ENCODE results near the gene PES1. TPM values are rescaled to one million over a fixed set of nuclear protein-coding genes. Genes with fewer than 3 reads are reported as not detected.

The PES1 gene
- total and polyA plus RNA-seq, 2 experiments from 2014 or later: 64.1 to 76.9 TPM

GRCh38 chr22:30537083-30537731 lies 54.5 kb downstream of the PES1 start (continued):
- TF ChIP-seq ZNF462 (CRISPR knock-in tag; IDR thresholded peaks at IDR 0.05) (no peak), NANOG (IDR thresholded peaks at IDR 0.05; ENCODE audit: borderline replicate concordance) (no peak), POLR2AphosphoS5 (IDR thresholded peaks at IDR 0.05; ENCODE audit: low read depth) (no peak), EZH2phosphoT487 (IDR thresholded peaks at IDR 0.05; ENCODE audit: unreplicated experiment) (no peak), STAT1 (IDR thresholded peaks at IDR 0.05; ENCODE audit: unreplicated experiment) (no peak), JUNB (IDR thresholded peaks at IDR 0.05; ENCODE audit: unreplicated experiment) (no peak), EZH2 (IDR thresholded peaks at IDR 0.05; ENCODE audit: low read depth, unreplicated experiment) (no peak)

DNA sequence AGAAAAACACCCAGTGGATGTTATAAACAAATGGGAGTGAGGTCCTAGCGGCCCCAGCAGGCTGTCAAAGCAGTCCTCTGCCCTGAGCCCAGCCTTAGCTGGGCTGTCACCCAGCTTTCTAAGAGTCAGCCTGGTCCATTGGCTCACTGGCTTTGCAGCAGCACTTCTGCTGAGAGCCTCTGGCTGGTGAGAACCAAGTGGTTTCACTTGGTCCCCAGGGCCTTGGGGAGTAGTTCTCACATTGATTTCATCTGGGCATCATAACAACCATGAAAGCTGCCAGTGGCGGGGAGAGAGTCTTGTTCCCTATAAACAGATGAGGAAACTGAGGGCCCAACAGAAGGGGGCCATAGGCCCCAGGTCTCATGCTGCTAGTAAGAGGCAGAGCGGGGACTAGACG lies 56.5 kb downstream of the PES1 start:
- Histone ChIP-seq H3K9me2 (ENCODE audit: insufficient read depth) (no peaks in the 10 kb centered on the region), H3K4me3 (no peak overlapping the region), H3K36me3 (ENCODE audit: insufficient read depth) (no peaks in the 10 kb centered on the region), H3K27ac (ENCODE audit: low read depth) (no peak overlapping the region), H2AFZ (no peak overlapping the region), H3K27me3 (ENCODE audit: insufficient read depth) (no peaks in the 10 kb centered on the region), H3K4me2 (no peak overlapping the region), H3K4me1 (ENCODE audit: insufficient read depth) (no peaks in the 10 kb centered on the region), H3F3A (replicated peaks; ENCODE audit: low read depth) (no peaks in the 10 kb centered on the region), H4K20me1 (replicated peaks; ENCODE audit: insufficient read depth) (no peaks in the 10 kb centered on the region), H3K79me2 (replicated peaks; ENCODE audit: insufficient read depth) (no peaks in the 10 kb centered on the region)
- Mint-ChIP-seq H3K36me3 (ENCODE audit: low read depth) (no peaks in the 10 kb centered on the region), H3K4me3 (no peak overlapping the region), H3K27me3 (ENCODE audit: insufficient read depth, low read depth, poor library complexity) (peaks cover 4% of the 10 kb centered on the region), H3K9me3 (no peaks in the 10 kb centered on the region), H3K27ac (no peak overlapping the region), H3K4me1 (peaks cover 4% of the 10 kb centered on the region; the same call in 2 of the 3 replicates)
- DNase-seq (ENCODE audit: low spot score): no peak
- ATAC-seq: no peak
- TF ChIP-seq ZNF462 (CRISPR knock-in tag; IDR thresholded peaks at IDR 0.05) (no peak), POLR2AphosphoS5 (IDR thresholded peaks at IDR 0.05; ENCODE audit: low read depth) (no peak), JUNB (IDR thresholded peaks at IDR 0.05; ENCODE audit: unreplicated experiment) (no peak)

All from GM23338 (cell line).